HL-60/S4 (cell line): ENCODE measurements around the gene PDCD7.
"Not testable (repeated sequence)": the region's sequence is repeated elsewhere in the genome, so short reads cannot be mapped to it uniquely, and the experiment has no call there.

Experiments
- in situ Hi-C: fragments of 300-500 bp; cut with MboI; formaldehyde crosslinking; loops from 2 replicates; pipeline ENCODE4 v1.14.3; 2022; ENCODE audit warnings: low sequenced_read_pairs

PDCD7 gene, protein sequence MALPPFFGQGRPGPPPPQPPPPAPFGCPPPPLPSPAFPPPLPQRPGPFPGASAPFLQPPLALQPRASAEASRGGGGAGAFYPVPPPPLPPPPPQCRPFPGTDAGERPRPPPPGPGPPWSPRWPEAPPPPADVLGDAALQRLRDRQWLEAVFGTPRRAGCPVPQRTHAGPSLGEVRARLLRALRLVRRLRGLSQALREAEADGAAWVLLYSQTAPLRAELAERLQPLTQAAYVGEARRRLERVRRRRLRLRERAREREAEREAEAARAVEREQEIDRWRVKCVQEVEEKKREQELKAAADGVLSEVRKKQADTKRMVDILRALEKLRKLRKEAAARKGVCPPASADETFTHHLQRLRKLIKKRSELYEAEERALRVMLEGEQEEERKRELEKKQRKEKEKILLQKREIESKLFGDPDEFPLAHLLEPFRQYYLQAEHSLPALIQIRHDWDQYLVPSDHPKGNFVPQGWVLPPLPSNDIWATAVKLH

GRCh38 chr15:65133548-65134200 lies at the start of gene PDCD7:
TSS of gene PDCD7 (minus strand) at chr15:65133808. CDS start at chr15:65133781, 27 bp downstream.
- in situ Hi-C loops: no loop called here

DNA sequence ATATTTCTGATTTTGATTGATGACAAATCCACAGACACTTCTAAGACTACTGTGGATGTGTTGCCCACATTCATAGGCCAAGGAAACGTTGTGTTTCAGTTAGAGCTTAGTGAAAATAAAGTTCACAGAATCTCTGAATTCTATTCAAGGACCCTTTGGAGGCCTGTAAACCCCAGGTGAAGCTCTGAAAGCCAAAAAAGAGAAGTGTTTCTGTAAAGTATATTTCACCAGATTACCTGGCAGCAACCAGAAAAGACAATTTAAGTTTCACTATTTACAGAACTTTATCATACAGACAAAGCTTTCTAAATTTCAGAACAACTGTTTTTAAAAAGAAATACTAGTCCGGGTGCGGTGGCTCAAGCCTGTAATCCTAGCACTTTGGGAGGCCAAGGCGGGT lies 48.9 kb upstream of the PDCD7 start:
- in situ Hi-C loops: loop anchor here (10.0 kb wide), 1 partner anchor 112 kb away; the partner anchor contains the start of gene RNU5A-1

DNA sequence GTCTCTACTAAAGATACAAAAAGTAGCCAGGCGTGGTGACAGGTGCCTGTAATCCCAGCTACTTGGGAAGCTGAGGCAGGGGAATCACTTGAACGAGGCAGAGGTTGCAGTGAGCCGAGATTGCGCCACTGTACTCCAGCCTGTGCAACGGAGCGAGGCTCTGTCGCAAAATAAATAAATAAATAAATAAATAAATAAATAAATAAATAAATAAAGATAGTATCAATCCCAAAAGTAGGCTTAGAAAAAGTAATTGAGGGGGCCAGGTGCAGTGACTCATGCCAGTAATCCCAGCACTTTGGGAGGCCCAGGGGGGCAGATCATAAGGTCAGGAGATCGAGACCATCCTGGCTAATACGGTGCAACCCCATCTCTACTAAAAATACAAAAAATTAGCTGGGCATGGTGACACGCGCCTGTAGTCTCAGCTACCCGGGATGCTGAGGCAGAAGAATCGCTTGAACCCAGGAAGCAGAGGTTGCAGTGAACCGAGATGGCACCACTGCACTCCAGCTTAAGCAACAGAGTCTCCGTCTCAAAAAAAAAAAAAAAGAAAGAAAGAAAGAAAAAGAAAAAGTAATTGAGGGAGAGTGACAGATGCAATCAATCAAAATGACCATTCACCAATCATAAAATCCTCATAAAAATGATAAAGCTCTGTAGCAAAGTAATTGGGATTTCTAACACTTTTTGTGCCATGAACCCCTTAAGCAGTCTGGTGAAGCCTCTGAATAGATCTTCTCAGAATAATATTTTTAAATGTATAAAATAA lies 48.2 kb upstream of the PDCD7 start:
- in situ Hi-C loops: loop anchor here (10.0 kb wide), 1 partner anchor 113 kb away; the partner anchor contains the start of gene RNU5A-1

- in situ Hi-C loops: loop anchor here (10.0 kb wide), 1 partner anchor 115 kb away; the partner anchor contains the start of gene RNU5A-1
Measured at GRCh38 chr15:65180167-65180566, 46.6 kb upstream of the PDCD7 start.

DNA sequence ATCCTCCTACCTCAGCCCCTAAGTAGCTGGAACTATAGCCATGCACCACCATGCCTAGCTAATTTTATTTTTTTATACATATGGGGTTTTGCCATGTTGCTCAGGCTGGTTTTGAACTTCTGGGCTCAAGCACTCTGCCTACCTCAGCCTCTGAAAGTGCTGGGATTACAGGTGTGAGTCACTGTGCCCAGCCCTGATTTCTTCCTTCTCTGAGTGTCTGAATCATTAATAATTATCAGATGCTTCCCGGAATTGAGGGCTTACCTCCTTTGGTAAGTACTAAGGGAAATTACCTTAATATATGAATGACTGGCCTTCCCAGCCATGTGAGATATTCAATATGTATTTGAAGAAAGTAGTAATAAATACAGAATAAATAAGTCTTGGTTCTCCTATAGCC lies 44.3 kb upstream of the PDCD7 start:
- in situ Hi-C loops: no loop called here

DNA sequence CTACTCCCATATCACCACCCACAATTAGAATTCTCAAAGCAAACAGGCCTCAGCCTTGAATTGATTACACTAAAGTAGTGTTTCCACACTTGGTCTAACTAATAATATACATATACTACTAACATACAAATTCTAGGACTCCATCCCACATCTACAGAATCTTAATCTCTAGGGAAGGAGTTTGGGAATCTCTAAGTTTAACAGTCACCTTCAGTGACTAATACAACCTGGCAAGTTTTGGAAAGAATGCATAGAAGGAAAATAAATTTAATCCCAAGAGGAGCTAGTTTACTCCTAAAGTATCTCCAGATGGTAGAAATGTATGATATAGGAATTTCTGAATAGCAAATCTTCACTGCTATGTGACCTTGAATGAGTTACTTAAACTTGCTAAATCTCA lies 42.4 kb upstream of the PDCD7 start:
- in situ Hi-C loops: no loop called here

- in situ Hi-C loops: no loop called here
Measured at GRCh38 chr15:65175511-65175910, 41.9 kb upstream of the PDCD7 start.

DNA sequence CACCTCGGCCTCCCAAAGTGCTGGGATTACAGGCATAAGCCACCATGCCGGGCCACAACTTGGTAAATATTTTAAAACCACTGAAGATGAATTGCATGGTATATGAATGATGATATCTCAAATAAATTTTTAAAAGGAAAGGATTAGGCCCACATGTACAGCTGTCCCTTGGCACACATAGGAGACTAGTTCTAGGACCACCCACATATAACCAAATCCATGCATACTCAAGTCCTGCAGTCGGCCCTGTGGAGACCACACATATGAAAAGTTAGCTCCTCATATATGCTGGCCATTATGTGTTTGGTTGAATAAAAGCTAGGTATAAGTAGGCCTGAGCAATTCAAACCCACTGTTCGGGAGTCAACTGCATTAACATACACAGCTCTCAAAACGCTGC lies 40.9 kb upstream of the PDCD7 start:
- in situ Hi-C loops: no loop called here

GRCh38 chr15:65172531-65172930 lies 38.9 kb upstream of the PDCD7 start:
- in situ Hi-C loops: no loop called here

DNA sequence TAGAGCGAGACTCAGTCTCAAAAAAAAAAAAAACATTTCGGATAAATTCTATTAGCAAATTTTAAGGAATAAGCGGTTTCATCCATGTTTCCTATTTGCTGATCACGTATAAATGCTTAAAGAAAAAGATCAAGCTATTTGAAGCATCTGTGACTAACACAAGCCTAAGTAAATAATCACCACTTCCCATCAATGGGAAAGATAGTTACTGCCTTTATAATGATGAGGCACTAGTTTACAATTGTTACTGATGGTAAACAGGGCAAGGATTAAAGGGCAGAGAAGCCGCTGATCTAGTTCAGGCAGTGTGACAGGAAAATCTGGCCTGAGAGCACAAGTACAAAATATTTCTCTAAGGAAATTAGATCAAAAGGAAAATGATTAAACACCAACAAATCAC lies 37.8 kb upstream of the PDCD7 start:
- in situ Hi-C loops: no loop called here

DNA sequence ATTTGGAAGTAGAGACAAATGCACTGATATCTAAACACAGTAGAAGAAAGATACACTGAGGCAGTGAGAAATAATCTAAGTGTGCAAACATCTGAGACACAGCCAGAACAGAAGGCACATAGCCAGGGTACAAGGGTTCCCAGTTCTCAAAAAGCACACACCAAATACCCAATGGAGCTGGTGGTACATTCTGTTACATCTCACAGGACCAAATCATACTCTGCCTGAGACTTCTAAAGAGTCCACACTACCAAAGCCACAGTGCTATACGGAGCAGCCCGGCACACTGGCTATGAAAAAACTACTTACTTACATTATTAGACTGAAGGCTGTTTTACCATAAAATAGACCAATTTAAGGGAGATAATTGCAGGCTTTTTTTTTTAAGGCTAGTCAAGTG lies 32.3 kb upstream of the PDCD7 start:
- in situ Hi-C loops: no loop called here

- in situ Hi-C loops: no loop called here
Measured at GRCh38 chr15:65164139-65164538, 30.5 kb upstream of the PDCD7 start.

DNA sequence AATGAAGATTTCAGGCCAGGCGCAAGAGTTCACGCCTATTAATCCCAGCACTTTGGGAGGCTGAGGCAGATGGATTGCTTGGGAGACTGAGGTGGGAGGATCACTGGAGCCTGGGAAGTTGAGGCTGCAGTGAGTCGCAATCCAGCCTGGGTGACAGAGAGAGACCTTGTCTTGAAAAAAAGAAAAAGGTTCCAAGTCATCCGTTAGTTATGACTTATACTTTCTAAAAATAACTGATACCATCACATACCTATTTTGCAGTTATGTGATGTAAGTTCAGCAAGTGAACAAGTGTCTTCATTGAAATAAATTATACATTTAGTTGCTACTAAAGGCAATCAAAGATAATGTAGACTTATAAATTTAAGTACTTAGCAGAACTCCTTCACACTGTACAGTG lies 29.4 kb upstream of the PDCD7 start:
- in situ Hi-C loops: no loop called here

DNA sequence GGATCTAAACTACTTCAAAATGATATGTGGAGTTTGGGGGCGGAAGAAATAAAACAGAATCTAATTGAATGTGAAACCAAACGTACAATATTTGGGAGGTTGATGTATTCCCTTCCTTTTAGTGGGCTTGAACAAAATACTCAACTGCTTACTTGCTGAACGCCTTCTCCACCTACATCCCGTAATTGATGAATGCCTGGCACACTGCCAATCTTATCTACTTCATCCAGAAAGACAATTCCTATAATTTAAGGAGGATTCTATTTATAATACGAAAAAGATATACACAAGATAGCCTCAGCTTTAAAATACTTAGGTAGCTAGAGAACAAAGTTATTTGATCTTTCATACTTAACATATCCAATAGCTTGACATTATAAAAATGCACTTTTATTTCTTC lies 23.1 kb upstream of the PDCD7 start:
- in situ Hi-C loops: no loop called here

GRCh38 chr15:65154720-65155119 lies 21.1 kb upstream of the PDCD7 start:
- in situ Hi-C loops: no loop called here

GRCh38 chr15:65147902-65148301 lies 14.3 kb upstream of the PDCD7 start:
- in situ Hi-C loops: no loop called here

DNA sequence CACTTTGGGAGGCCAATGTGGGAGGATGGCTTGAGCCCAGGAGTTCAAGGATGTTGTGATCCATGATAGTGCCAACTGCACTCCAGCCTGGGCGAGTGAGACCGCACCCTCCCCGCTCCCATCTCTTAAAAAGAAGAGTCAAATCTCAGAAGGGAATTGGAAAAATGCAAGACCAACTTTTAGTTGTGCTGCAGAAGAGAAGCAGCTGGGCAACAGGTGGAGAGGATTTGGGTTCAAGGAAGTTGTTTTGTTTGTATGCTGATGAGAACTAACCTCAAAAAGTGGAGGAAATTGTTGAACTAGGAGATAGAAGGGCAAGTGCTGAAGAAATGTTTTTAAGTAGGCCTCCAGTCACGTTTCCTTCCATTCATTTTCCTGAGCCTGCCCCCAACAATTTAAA lies 12.8 kb upstream of the PDCD7 start:
- in situ Hi-C loops: no loop called here

- in situ Hi-C loops: not testable (repeated sequence)
Measured at GRCh38 chr15:65138631-65139030, 5.0 kb upstream of the PDCD7 start.

GRCh38 chr15:65137893-65138292 lies 4.3 kb upstream of the PDCD7 start:
- in situ Hi-C loops: not testable (repeated sequence)

- in situ Hi-C loops: not testable (repeated sequence)
Measured at GRCh38 chr15:65137089-65137488, 3.5 kb upstream of the PDCD7 start.

DNA sequence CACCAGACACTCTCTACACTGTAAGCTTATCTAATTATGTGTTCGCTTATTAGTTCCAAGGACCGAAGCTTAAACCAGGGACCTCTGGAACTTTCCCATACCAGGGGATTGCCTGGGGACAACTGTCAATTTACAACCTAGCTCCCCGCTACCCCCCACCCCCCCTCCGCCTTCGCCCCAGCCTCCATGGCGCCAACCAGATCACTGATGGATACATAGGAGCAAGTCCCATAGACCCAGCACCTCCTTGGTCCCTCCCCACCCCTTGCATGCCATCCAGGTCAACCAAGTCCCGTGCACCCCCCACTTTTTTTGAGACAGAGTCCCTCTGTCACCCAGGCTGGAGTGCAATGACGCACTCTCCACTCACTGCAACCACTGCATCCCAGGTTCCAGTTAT lies 930 bp upstream of the PDCD7 start:
- in situ Hi-C loops: no loop called here
